ENCODE results near the gene PTPRR.

The PTPRR gene

GRCh38 chr12:70933133-70933532, 12.6 kb upstream of the PTPRR start:
- no peak overlapping the region for H3K27ac Mint-ChIP-seq (ENCODE audit: low read depth)
- H3K4me3 Mint-ChIP-seq = no peak overlapping the region
- H3K9me3 Mint-ChIP-seq = peaks cover 6% of the 10 kb centered on the region
- H3K36me3 Mint-ChIP-seq (ENCODE audit: insufficient read depth) = no peaks in the 10 kb centered on the region
- H3K27me3 Mint-ChIP-seq = no peaks in the 10 kb centered on the region
- ATAC-seq (replicated peaks; ENCODE audit: extremely low read depth, poor library complexity, severe bottlenecking) (no peak), DNase-seq (ENCODE audit: low spot score in 2 of 2) (no peak)
- no peaks in the 10 kb centered on the region for H3K4me1 Mint-ChIP-seq

- Mint-ChIP-seq H3K4me3 (no peak overlapping the region), H3K4me1 (no peaks in the 10 kb centered on the region), H3K36me3 (ENCODE audit: insufficient read depth) (no peaks in the 10 kb centered on the region), H3K9me3 (no peaks in the 10 kb centered on the region), H3K27ac (ENCODE audit: low read depth) (no peak overlapping the region), H3K27me3 (no peaks in the 10 kb centered on the region)
- no peak for DNase-seq (ENCODE audit: low spot score in 2 of 2)
- ATAC-seq (replicated peaks; ENCODE audit: extremely low read depth, poor library complexity, severe bottlenecking) = no peak
Measured at GRCh38 chr12:70929029-70929428, 8.5 kb upstream of the PTPRR start.

GRCh38 chr12:70928071-70928470, 7.5 kb upstream of the PTPRR start:
- ATAC-seq (replicated peaks; ENCODE audit: extremely low read depth, poor library complexity, severe bottlenecking) (no peak), DNase-seq (ENCODE audit: low spot score in 2 of 2) (no peak)
- Mint-ChIP-seq H3K27me3 (no peaks in the 10 kb centered on the region), H3K4me3 (no peak overlapping the region), H3K4me1 (no peaks in the 10 kb centered on the region), H3K27ac (ENCODE audit: low read depth) (no peak overlapping the region), H3K9me3 (no peaks in the 10 kb centered on the region), H3K36me3 (ENCODE audit: insufficient read depth) (no peaks in the 10 kb centered on the region)

- H3K4me3 Mint-ChIP-seq = no peak overlapping the region
- H3K9me3 Mint-ChIP-seq = peaks cover 3% of the 10 kb centered on the region
- ATAC-seq (replicated peaks; ENCODE audit: extremely low read depth, poor library complexity, severe bottlenecking) = no peak
- H3K4me1 Mint-ChIP-seq = no peaks in the 10 kb centered on the region
- no peaks in the 10 kb centered on the region for H3K27me3 Mint-ChIP-seq
- no peak overlapping the region for H3K27ac Mint-ChIP-seq (ENCODE audit: low read depth)
- no peak for DNase-seq (ENCODE audit: low spot score in 2 of 2)
- no peaks in the 10 kb centered on the region for H3K36me3 Mint-ChIP-seq (ENCODE audit: insufficient read depth)
Measured at GRCh38 chr12:70927356-70927755, 6.8 kb upstream of the PTPRR start.

- no peak overlapping the region for H3K4me3 Mint-ChIP-seq
- H3K9me3 Mint-ChIP-seq = peaks cover 5% of the 10 kb centered on the region
- H3K27me3 Mint-ChIP-seq = peaks cover 2% of the 10 kb centered on the region
- H3K27ac Mint-ChIP-seq (ENCODE audit: low read depth) = no peak overlapping the region
- no peak for ATAC-seq (replicated peaks; ENCODE audit: extremely low read depth, poor library complexity, severe bottlenecking)
- DNase-seq (ENCODE audit: low spot score in 2 of 2) = no peak
- no peaks in the 10 kb centered on the region for H3K36me3 Mint-ChIP-seq (ENCODE audit: insufficient read depth)
- H3K4me1 Mint-ChIP-seq = no peaks in the 10 kb centered on the region
Measured at GRCh38 chr12:70925539-70925938, 5.0 kb upstream of the PTPRR start.

GRCh38 chr12:70920891-70921290, 353 bp upstream of the PTPRR start:
- peaks cover 10% of the 10 kb centered on the region for H3K27me3 Mint-ChIP-seq
- peaks cover 5% of the 10 kb centered on the region for H3K9me3 Mint-ChIP-seq
- no peak for DNase-seq (ENCODE audit: low spot score in 2 of 2)
- no peaks in the 10 kb centered on the region for H3K4me1 Mint-ChIP-seq
- no peaks in the 10 kb centered on the region for H3K36me3 Mint-ChIP-seq (ENCODE audit: insufficient read depth)
- H3K27ac Mint-ChIP-seq (ENCODE audit: low read depth) = no peak overlapping the region
- no peak for ATAC-seq (replicated peaks; ENCODE audit: extremely low read depth, poor library complexity, severe bottlenecking)
- H3K4me3 Mint-ChIP-seq = no peak overlapping the region

GRCh38 chr12:70919597-70920035, 922 bp downstream of the PTPRR start:
- no peak for DNase-seq (ENCODE audit: low spot score in 2 of 2)
- ATAC-seq (replicated peaks; ENCODE audit: extremely low read depth, poor library complexity, severe bottlenecking) = no peak
- Mint-ChIP-seq H3K4me3 (no peak overlapping the region), H3K4me1 (no peaks in the 10 kb centered on the region), H3K27me3 (peaks cover 10% of the 10 kb centered on the region), H3K9me3 (peaks cover 5% of the 10 kb centered on the region), H3K36me3 (ENCODE audit: insufficient read depth) (no peaks in the 10 kb centered on the region), H3K27ac (ENCODE audit: low read depth) (no peak overlapping the region)

GRCh38 chr12:70919176-70919575, 1.4 kb downstream of the PTPRR start:
- no peak for ATAC-seq (replicated peaks; ENCODE audit: extremely low read depth, poor library complexity, severe bottlenecking)
- no peak for DNase-seq (ENCODE audit: low spot score in 2 of 2)

GRCh38 chr12:70918321-70918720, 2.2 kb downstream of the PTPRR start:
- ATAC-seq (replicated peaks; ENCODE audit: extremely low read depth, poor library complexity, severe bottlenecking) (no peak), DNase-seq (ENCODE audit: low spot score in 2 of 2) (no peak)
- H3K9me3 Mint-ChIP-seq = peaks cover 5% of the 10 kb centered on the region
- H3K27ac Mint-ChIP-seq (ENCODE audit: low read depth) = no peak overlapping the region
- H3K36me3 Mint-ChIP-seq (ENCODE audit: insufficient read depth) = no peaks in the 10 kb centered on the region
- peaks cover 10% of the 10 kb centered on the region for H3K27me3 Mint-ChIP-seq
- no peaks in the 10 kb centered on the region for H3K4me1 Mint-ChIP-seq
- no peak overlapping the region for H3K4me3 Mint-ChIP-seq

More at GRCh38 chr12:70919176-70919575, 1.4 kb downstream of the PTPRR start:
- H3K4me1 Mint-ChIP-seq = no peaks in the 10 kb centered on the region
- H3K27ac Mint-ChIP-seq (ENCODE audit: low read depth) = no peak overlapping the region
- H3K9me3 Mint-ChIP-seq = peaks cover 5% of the 10 kb centered on the region
- H3K27me3 Mint-ChIP-seq = peaks cover 10% of the 10 kb centered on the region
- H3K4me3 Mint-ChIP-seq = no peak overlapping the region
- no peaks in the 10 kb centered on the region for H3K36me3 Mint-ChIP-seq (ENCODE audit: insufficient read depth)

GRCh38 chr12:70910666-70911065, 9.9 kb downstream of the PTPRR start:
- no peaks in the 10 kb centered on the region for H3K4me1 Mint-ChIP-seq
- H3K4me3 Mint-ChIP-seq = no peak overlapping the region
- DNase-seq (ENCODE audit: low spot score in 2 of 2) (no peak), ATAC-seq (replicated peaks; ENCODE audit: extremely low read depth, poor library complexity, severe bottlenecking) (no peak)
- H3K27me3 Mint-ChIP-seq = no peaks in the 10 kb centered on the region
- H3K9me3 Mint-ChIP-seq = peaks cover 10% of the 10 kb centered on the region
- H3K27ac Mint-ChIP-seq (ENCODE audit: low read depth) = no peak overlapping the region
- no peaks in the 10 kb centered on the region for H3K36me3 Mint-ChIP-seq (ENCODE audit: insufficient read depth)

GRCh38 chr12:70908978-70909377, 11.6 kb downstream of the PTPRR start:
- Mint-ChIP-seq H3K4me3 (no peak overlapping the region), H3K4me1 (no peaks in the 10 kb centered on the region), H3K27ac (ENCODE audit: low read depth) (no peak overlapping the region), H3K27me3 (no peaks in the 10 kb centered on the region), H3K36me3 (ENCODE audit: insufficient read depth) (no peaks in the 10 kb centered on the region), H3K9me3 (peaks cover 10% of the 10 kb centered on the region)
- DNase-seq (ENCODE audit: low spot score in 2 of 2) (no peak), ATAC-seq (replicated peaks; ENCODE audit: extremely low read depth, poor library complexity, severe bottlenecking) (no peak)

GRCh38 chr12:70907412-70907811, 13.1 kb downstream of the PTPRR start:
- Mint-ChIP-seq H3K36me3 (ENCODE audit: insufficient read depth) (no peaks in the 10 kb centered on the region), H3K9me3 (peaks cover 10% of the 10 kb centered on the region), H3K4me3 (no peak overlapping the region), H3K4me1 (no peaks in the 10 kb centered on the region), H3K27ac (ENCODE audit: low read depth) (no peak overlapping the region), H3K27me3 (no peaks in the 10 kb centered on the region)
- DNase-seq (ENCODE audit: low spot score in 2 of 2) (no peak), ATAC-seq (replicated peaks; ENCODE audit: extremely low read depth, poor library complexity, severe bottlenecking) (no peak)

- no peaks in the 10 kb centered on the region for H3K27me3 Mint-ChIP-seq
- H3K27ac Mint-ChIP-seq (ENCODE audit: low read depth) = no peak overlapping the region
- no peak for DNase-seq (ENCODE audit: low spot score in 2 of 2)
- no peak for ATAC-seq (replicated peaks; ENCODE audit: extremely low read depth, poor library complexity, severe bottlenecking)
- no peaks in the 10 kb centered on the region for H3K9me3 Mint-ChIP-seq
- H3K36me3 Mint-ChIP-seq (ENCODE audit: insufficient read depth) = no peaks in the 10 kb centered on the region
- H3K4me1 Mint-ChIP-seq = no peaks in the 10 kb centered on the region
- H3K4me3 Mint-ChIP-seq = no peak overlapping the region
Measured at GRCh38 chr12:70895956-70896355, 24.6 kb downstream of the PTPRR start.

- H3K9me3 Mint-ChIP-seq = peaks cover 8% of the 10 kb centered on the region
- H3K4me1 Mint-ChIP-seq = no peaks in the 10 kb centered on the region
- ATAC-seq (replicated peaks; ENCODE audit: extremely low read depth, poor library complexity, severe bottlenecking) (no peak), DNase-seq (ENCODE audit: low spot score in 2 of 2) (no peak)
- no peak overlapping the region for H3K4me3 Mint-ChIP-seq
- no peak overlapping the region for H3K27ac Mint-ChIP-seq (ENCODE audit: low read depth)
- no peaks in the 10 kb centered on the region for H3K27me3 Mint-ChIP-seq
- no peaks in the 10 kb centered on the region for H3K36me3 Mint-ChIP-seq (ENCODE audit: insufficient read depth)
Measured at GRCh38 chr12:70892593-70892992, 27.9 kb downstream of the PTPRR start.

Data from central memory CD8-positive, alpha-beta T cell (primary cell).